Heart right ventricle (tissue), 16 donors: ENCODE data around the gene STK24. TPM values are rescaled to one million over a fixed set of nuclear protein-coding genes. Genes with fewer than 3 reads are reported as not detected.
A peak's percentile ranks its signal among the peaks of the same experiment; 100 is the strongest.

Experiments
- ATAC-seq, 8 donors: fragments of 200-7000 bp; cut with Tn5 transposase; one replicate each; pipeline ENCODE4 v1.9.1; 2020; ENCODE audit warnings: mild to moderate bottlenecking in 8 of 8, moderate library complexity in 8 of 8, moderate number of reproducible peaks in 1 of 8
- DNase-seq, 2 donors: peaks; one replicate each; pipeline ENCODE4 v3.0.0-alpha.2; 2020
- H3K27ac ChIP-seq, 10 donors: fragments of 200-600 bp; sonication (generic) in 2 of 10; one replicate each; pipeline versions ENCODE4 v1.5.0 to v1.8.0; 2020 to 2022; ENCODE audit warnings: mild to moderate bottlenecking in 3 of 10
- H3K27me3 ChIP-seq, 7 donors: fragments of 200-600 bp; one replicate each; pipeline ENCODE4 v1.8.0; 2021 to 2022; ENCODE audit warnings: mild to moderate bottlenecking in 2 of 7
- H3K36me3 ChIP-seq, 9 donors: fragments of 200-600 bp; sonication (generic) in 1 of 9; one replicate each; pipeline versions ENCODE4 v1.5.0 to v1.8.0; 2020 to 2022; ENCODE audit warnings: mild to moderate bottlenecking in 2 of 9
- H3K4me1 ChIP-seq, 9 donors: fragments of 200-600 bp; sonication (generic) in 1 of 9; one replicate each; pipeline versions ENCODE4 v1.5.0 to v1.8.0; 2020 to 2022; ENCODE audit warnings: mild to moderate bottlenecking in 4 of 9
- H3K4me3 ChIP-seq, 10 donors: fragments of 200-600 bp; sonication (generic) in 2 of 10; one replicate each; pipeline versions ENCODE4 v1.5.0 to v1.8.0; 2020 to 2022; ENCODE audit warnings: mild to moderate bottlenecking in 7 of 10, moderate library complexity in 2 of 10
- H3K9me3 ChIP-seq, 11 donors: fragments of 200-600 bp in 10 of 11; sonication (generic) in 2 of 11; one replicate each; pipeline versions ENCODE4 v1.5.0 to v1.8.0; 2013 to 2022; ENCODE audit warnings: mild to moderate bottlenecking in 2 of 11, control low read depth in 1 of 11, moderate library complexity in 1 of 11
- WGBS, 2 donors: extraction: QIAGEN DNeasy Blood & Tissue Kit; methylation state at CpG; one replicate each; pipeline ENCODE4 v1.1.7; 2013; ENCODE audit warnings: inconsistent platforms in 1 of 2; 5-methylcytosine and 5-hydroxymethylcytosine counted together
- intact Hi-C, 10 donors: fragments of 100-400 bp; cut with DNase I; formaldehyde crosslinking; loops; one replicate each; pipeline versions ENCODE4 v1.11.1 to v1.14.2; 2022
- polyA plus RNA-seq, 2 donors: library from polyadenylated mRNA; stranded (reverse); fragments of 200-250 nt; gene quantifications; one replicate each; pipeline ENCODE4 v1.2.3, GENCODE V29; 2013
- total RNA-seq, 10 donors: library from RNA; stranded (reverse); fragmentation: NEBNext Ultra II Directional in 3 of 10; extraction: Animal tissue kit (Norgen Biotek cat#: 25700) in 3 of 10; gene quantifications; one replicate each; pipeline versions ENCODE4 v1.2.1 to v1.2.4, GENCODE V29; 2021 to 2023
- TF ChIP-seq, protein P1 (sequence below), 9 donors: fragments of 200-600 bp; sonication (generic) in 2 of 9; IDR thresholded peaks; one replicate each; pipeline versions ENCODE4 v1.5.0 to v1.8.0; 2021 to 2022; ENCODE audit warnings: antibody characterized with exemption in 9 of 9, mild to moderate bottlenecking in 5 of 9, moderate library complexity in 1 of 9
- donor health status: Arrhythmogenic right ventricular cardiomyopathy.
- donor health status: ischemic (EF 13 %, LVEDD 7.1; RV severe dilation, severe dysfunction).
- donor health status: healthy with polysubstance abuse.
- donor health status: DM: no; HTN: yes; CAD: no.
- donor health status: DM: no; HTN: no; CAD: no.
- donor health status: ischemic (EF 25% LVEDD 6.9; RV normal size, moderate dysfunction).
- donor health status: ischemic (EF 25% LVEDD 5.7; RV mildly dilated, moderate dysfunction).
- donor health status: healthy.
- donor health status: DM: yes; HTN: yes; CAD: no.
- donor health status: Ischemic cardiomyopathy.
- donor health status: ischemic (EF 35%, LVEDD 5.7; RV mildly dilated, moderate dysfunction).
- donor health status: nonischemic (EF 11% LVEDD 7.7; RV severe dilation, severe dysfunction).
- donor health status: DM: yes; HTN: yes; CAD: no.
- donor health status: PGD.
- donor health status: ischemic (EF 29% LVEDD 5.4; RV normal size, mild dysfunction).
- donor health status: nonischemic (EF 23%, LVEDD 6.1; RV moderate dilation, normal function).

Gene STK24
- total and polyA plus RNA-seq, 12 donors = 20.8 to 72.9 (median 61.5) TPM

DNA sequence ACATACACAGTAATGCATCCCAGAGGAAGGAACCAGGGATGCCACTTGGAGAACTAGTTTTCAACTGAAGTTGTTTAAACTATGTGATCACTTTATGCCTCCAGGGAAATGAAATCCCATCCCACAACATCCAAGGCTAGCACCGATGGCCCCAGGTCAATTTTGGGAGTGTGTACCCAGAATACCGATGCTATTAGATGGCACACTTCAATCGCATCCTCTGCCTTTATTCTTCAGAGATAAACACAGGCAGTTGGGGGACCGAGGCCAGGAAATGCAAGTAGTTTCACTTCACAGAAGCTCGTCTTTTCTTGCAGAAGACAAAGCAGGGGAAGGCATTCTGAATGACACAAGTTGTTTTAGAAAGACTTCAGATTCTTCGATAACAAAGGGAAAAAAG lies 13.8 kb downstream of the STK24 start:
- peak overlapping the region in 2 of 10 donors; percentile 58 to 60 for H3K27ac ChIP-seq
- intact Hi-C loops = loop anchor here in 1 of 10 donors (10.0 kb wide), 1 partner anchor 58 kb away; no protein-coding TSS in a partner anchor
- no peak for DNase-seq
- no peak for ATAC-seq
- H3K4me3 ChIP-seq = peak overlapping the region in 1 of 10 donors; percentile 8
- H3K9me3 ChIP-seq = no peaks in the 10 kb centered on the region
- H3K36me3 ChIP-seq = peaks cover 0 to 4% (median 0%) of the 10 kb centered on the region in 9 donors
- H3K4me1 ChIP-seq = peaks cover 14 to 96% (median 74%) of the 10 kb centered on the region in 9 donors
- TF ChIP-seq, protein P1, sequence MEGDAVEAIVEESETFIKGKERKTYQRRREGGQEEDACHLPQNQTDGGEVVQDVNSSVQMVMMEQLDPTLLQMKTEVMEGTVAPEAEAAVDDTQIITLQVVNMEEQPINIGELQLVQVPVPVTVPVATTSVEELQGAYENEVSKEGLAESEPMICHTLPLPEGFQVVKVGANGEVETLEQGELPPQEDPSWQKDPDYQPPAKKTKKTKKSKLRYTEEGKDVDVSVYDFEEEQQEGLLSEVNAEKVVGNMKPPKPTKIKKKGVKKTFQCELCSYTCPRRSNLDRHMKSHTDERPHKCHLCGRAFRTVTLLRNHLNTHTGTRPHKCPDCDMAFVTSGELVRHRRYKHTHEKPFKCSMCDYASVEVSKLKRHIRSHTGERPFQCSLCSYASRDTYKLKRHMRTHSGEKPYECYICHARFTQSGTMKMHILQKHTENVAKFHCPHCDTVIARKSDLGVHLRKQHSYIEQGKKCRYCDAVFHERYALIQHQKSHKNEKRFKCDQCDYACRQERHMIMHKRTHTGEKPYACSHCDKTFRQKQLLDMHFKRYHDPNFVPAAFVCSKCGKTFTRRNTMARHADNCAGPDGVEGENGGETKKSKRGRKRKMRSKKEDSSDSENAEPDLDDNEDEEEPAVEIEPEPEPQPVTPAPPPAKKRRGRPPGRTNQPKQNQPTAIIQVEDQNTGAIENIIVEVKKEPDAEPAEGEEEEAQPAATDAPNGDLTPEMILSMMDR (IDR thresholded peaks at IDR 0.05) = no peak
- 37 to 41% methylated on average over 6 of the region's 6 CpGs for WGBS, 2 donors
- H3K27me3 ChIP-seq = no peaks in the 10 kb centered on the region

DNA sequence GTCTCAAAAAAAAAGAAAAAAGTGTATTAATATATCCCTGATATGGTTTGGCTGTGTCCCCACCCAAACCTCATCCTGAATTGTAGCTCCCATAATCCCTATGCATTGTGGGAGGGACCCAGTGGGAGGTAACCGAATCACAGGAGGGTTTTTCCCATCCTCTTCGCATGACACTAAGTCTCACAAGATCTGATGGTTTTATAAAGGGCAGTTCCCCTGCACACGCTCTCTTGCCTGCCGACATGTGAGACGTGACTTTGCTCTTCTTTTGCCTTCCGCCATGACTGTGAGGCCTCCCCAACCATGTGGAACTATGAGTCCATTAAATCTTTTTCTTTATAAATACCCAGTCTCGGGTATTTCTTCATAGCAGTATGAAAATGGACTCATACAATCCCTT lies 17.7 kb downstream of the STK24 start:
- TF ChIP-seq, protein P1 (IDR thresholded peaks at IDR 0.05) = no peak
- intact Hi-C loops = loop anchor here in 1 of 10 donors (10.0 kb wide), 1 partner anchor 64 kb away; no protein-coding TSS in a partner anchor

DNA sequence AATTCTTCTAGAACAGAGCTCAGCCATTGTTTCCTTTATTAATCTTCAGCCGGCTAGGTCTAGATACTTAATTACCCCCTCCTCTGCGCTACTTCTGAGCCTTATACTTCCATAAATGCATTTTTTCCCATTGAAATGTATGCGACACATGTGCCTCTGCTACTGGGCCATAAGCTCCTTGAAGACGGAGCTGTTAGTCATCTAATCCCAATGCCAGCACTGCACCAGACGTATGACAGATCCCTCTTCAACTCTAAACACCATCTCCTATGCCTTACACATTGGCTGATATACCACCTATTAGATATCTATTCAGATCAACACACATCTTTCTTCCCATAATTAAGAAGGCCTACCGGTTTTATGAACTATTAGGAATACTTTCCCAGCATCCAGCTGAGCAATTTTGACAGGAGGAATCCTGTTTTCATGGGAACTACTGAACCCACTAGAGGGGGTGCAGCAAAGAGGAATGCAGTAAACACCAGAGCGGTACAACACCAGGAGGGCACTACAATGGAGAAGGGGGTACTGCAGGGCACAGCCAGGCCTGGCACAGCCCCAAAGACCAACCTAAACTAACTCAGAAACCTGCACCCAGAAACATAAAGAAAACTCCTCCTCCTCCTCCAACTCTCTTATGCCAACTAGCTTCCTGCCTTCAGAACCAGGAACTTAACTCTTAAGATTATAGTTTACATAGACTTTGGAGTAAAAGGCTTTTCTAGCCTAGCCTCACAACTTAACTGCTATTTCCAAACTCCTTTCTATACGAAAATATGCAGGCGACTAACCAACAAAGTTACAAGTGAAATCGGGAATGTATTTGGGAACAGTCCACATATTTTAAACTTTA lies 18.7 kb downstream of the STK24 start:
- peaks cover 0 to 4% (median 0%) of the 10 kb centered on the region in 9 donors for H3K36me3 ChIP-seq
- no peak for DNase-seq
- no peak overlapping the region for H3K4me3 ChIP-seq
- no peaks in the 10 kb centered on the region for H3K27me3 ChIP-seq
- intact Hi-C loops = loop anchor here in 1 of 10 donors (10.0 kb wide), 1 partner anchor 63 kb away; no protein-coding TSS in a partner anchor
- WGBS, 2 donors = 71 to 82% methylated on average over 10 of the region's 10 CpGs
- H3K4me1 ChIP-seq = peaks cover 4 to 95% (median 68%) of the 10 kb centered on the region in 9 donors
- no peaks in the 10 kb centered on the region for H3K9me3 ChIP-seq
- no peak overlapping the region for H3K27ac ChIP-seq
- no peak for ATAC-seq
- TF ChIP-seq, protein P1 (IDR thresholded peaks at IDR 0.05) = no peak

More for the DNA sequence above, 17.7 kb downstream of the STK24 start:
- no peaks in the 10 kb centered on the region for H3K9me3 ChIP-seq
- no peak for ATAC-seq
- DNase-seq = no peak
- WGBS, 2 donors = 95 to 97% methylated on average over 7 of the region's 7 CpGs
- peaks cover 0 to 4% (median 0%) of the 10 kb centered on the region in 9 donors for H3K36me3 ChIP-seq
- peaks cover 5 to 95% (median 68%) of the 10 kb centered on the region in 9 donors for H3K4me1 ChIP-seq
- H3K27me3 ChIP-seq = no peaks in the 10 kb centered on the region
- H3K27ac ChIP-seq = no peak overlapping the region
- H3K4me3 ChIP-seq = no peak overlapping the region

DNA sequence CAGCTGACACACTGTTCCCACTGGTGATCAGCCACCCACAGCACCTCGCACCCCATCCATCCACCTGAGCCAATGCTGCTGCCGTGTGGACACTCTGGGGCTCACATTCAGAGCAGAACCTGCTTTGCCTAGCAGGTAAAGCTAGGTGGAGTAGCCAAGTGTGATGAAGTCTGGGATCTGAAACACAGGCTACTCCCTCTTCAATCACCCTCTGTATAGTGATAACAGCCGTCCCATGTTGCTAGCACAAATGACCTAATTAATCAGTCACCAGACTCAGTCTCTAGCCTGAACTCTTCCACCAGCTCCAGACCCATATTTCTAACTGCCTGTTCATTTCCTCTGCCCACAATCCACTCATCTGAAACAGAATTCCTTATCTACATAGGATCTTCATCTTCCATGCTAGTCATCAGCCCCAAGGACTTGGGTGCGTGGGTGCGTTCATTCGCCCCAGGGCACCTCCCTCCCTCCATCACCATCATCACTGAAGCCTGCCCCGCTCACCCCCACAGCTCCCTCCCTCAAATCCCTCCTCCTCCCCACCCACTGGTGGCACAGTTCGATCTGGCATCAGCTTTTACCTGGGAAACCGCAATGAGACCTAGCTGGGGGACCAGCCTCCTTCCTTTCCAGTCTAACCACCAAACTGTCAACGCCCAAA lies 19.8 kb downstream of the STK24 start:
- DNase-seq = no peak
- WGBS, 2 donors = 83 to 88% methylated on average over 10 of the region's 10 CpGs
- Histone ChIP-seq H3K36me3 (peaks cover 0 to 4% (median 0%) of the 10 kb centered on the region in 9 donors), H3K9me3 (no peaks in the 10 kb centered on the region), H3K4me3 (no peak overlapping the region), H3K27ac (no peak overlapping the region), H3K4me1 (peaks cover 4 to 94% (median 62%) of the 10 kb centered on the region in 9 donors), H3K27me3 (no peaks in the 10 kb centered on the region)
- intact Hi-C loops = loop anchor here in 1 of 10 donors (10.0 kb wide), 1 partner anchor 62 kb away; no protein-coding TSS in a partner anchor
- TF ChIP-seq, protein P1 (IDR thresholded peaks at IDR 0.05) = peak in 1 of 9 donors; percentile 10
- ATAC-seq = peak in 4 of 8 donors; percentile 31 to 57 (median 38)
